ENCODE measurements around the gene GRK7. TPM values are rescaled to one million over a fixed set of nuclear protein-coding genes. Genes with fewer than 3 reads are reported as not detected.

The GRK7 gene
- total RNA-seq, 1 donor = not detected

GRCh38 chr3:141737093-141737492 lies 26.1 kb upstream of the GRK7 start:
- TF ChIP-seq CTCF (IDR thresholded peaks at IDR 0.05; ENCODE audit: insufficient read depth, low read depth, low read length) = no peak

GRCh38 chr3:141737678-141738021 lies 25.6 kb upstream of the GRK7 start:
- peak overlapping the region; percentile 32 for H3K4me3 ChIP-seq (ENCODE audit: low read depth, low read length)
- DNase-seq (ENCODE audit: low read depth) = no peak
- TF ChIP-seq CTCF (IDR thresholded peaks at IDR 0.05; ENCODE audit: insufficient read depth, low read depth, low read length) = no peak

More at GRCh38 chr3:141737093-141737492, 26.1 kb upstream of the GRK7 start:
- no peak for DNase-seq (ENCODE audit: low read depth)
- H3K4me3 ChIP-seq (ENCODE audit: low read depth, low read length) = no peak overlapping the region

- H3K4me3 ChIP-seq (ENCODE audit: low read depth, low read length) = peak within 1 kb of the TSS; percentile 93
- peak; percentile 95 for DNase-seq (ENCODE audit: low read depth)
- TF ChIP-seq CTCF (IDR thresholded peaks at IDR 0.05; ENCODE audit: insufficient read depth, low read depth, low read length) = peak; percentile 86
Observed at GRCh38 chr3:141738022-141738890, 25.0 kb upstream of the GRK7 start, which contains the start of gene RNF7. TSS of gene RNF7 (plus strand) at chr3:141738298. CDS start at chr3:141738342, 44 bp downstream.

DNA sequence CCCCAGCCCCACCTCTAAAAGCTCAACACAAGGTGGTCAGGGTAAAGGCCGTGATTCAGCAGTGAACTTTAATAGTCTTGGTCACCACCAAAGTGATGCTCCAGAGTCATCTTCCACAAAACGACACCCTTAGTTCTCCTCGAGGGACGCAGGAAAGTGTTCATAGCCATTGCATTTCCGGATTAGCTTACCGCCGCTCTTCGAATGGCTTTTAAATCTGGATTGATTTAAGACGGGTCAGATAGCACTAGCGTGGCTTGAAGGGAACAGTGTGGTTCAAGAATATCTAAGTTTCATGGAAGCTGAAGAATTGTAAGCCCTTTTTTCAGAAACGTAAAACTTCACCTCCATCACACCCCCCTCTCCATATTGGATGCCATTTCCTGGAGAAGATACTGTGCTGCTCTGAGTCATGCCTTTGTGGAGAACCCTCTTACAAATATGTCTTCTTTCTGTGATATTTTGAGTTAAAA lies 24.3 kb upstream of the GRK7 start:
- peak overlapping the region; percentile 93 for H3K4me3 ChIP-seq (ENCODE audit: low read depth, low read length)
- peak; percentile 63 for DNase-seq (ENCODE audit: low read depth)
- TF ChIP-seq CTCF (IDR thresholded peaks at IDR 0.05; ENCODE audit: insufficient read depth, low read depth, low read length) = no peak

GRCh38 chr3:141739731-141740130 lies 23.5 kb upstream of the GRK7 start:
- no peak for TF ChIP-seq CTCF (IDR thresholded peaks at IDR 0.05; ENCODE audit: insufficient read depth, low read depth, low read length)
- H3K4me3 ChIP-seq (ENCODE audit: low read depth, low read length) = peak overlapping the region; percentile 93
- no peak for DNase-seq (ENCODE audit: low read depth)

DNA sequence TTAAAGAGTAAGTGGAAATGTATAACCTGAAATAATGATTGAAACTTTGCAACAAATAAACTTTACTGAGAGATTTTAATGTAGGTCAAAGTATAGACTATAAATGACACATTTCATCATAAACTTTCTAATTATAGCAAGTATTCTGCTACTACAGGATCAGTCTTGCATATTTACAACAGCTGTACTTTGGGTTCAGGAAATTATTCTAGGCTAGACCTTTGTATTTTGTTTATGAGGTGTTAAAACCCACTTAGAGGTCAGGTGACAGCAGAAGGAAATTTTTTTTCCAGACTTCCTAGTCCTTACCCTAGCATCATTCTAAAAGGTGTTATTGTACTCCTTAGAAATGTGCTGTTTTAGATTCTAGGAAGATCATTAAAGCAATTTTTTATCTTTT lies 22.9 kb upstream of the GRK7 start:
- no peak overlapping the region for H3K4me3 ChIP-seq (ENCODE audit: low read depth, low read length)
- peak; percentile 11 for DNase-seq (ENCODE audit: low read depth)
- no peak for TF ChIP-seq CTCF (IDR thresholded peaks at IDR 0.05; ENCODE audit: insufficient read depth, low read depth, low read length)
